Neural cell (in vitro differentiated cells): Measurements from ENCODE around the gene DNAH6. TPM values are rescaled to one million over a fixed set of nuclear protein-coding genes. Genes with fewer than 3 reads are reported as not detected.

Experiments used
- H2AFZ ChIP-seq: fragments of 200-600, 300-800 bp; sonication (generic), shearing (Covaris generic); 2 replicates; pipeline ENCODE4 v1.6.0; 2014; ENCODE audit warnings: low read depth, mild to moderate bottlenecking, antibody characterized with exemption, low read length, moderate library complexity
- H3F3A ChIP-seq: fragments of 200-600 bp; shearing (Covaris generic); 2 replicates; pipeline ENCODE4 v1.6.1; 2016; ENCODE audit warnings: mild to moderate bottlenecking, moderate library complexity, mixed read lengths, antibody characterized with exemption, low read length; ENCODE audit not compliant: insufficient read depth, poor library complexity, severe bottlenecking
- H3K27ac ChIP-seq: fragments of 200-600, 300-800 bp; sonication (generic), shearing (Covaris generic); 2 replicates; pipeline ENCODE4 v1.5.1; 2014; ENCODE audit warnings: mild to moderate bottlenecking, low read length, moderate library complexity
- H3K27me3 ChIP-seq: fragments of 300-800, 200-600 bp; sonication (generic), shearing (Covaris generic); 2 replicates; pipeline ENCODE4 v1.6.0; 2014; ENCODE audit warnings: mild to moderate bottlenecking, low read depth, low read length, moderate library complexity; ENCODE audit not compliant: insufficient read depth
- H3K36me3 ChIP-seq: fragments of 300-800, 200-600 bp; sonication (generic), shearing (Covaris generic); 2 replicates; pipeline ENCODE4 v1.5.1; 2014; ENCODE audit warnings: mild to moderate bottlenecking, antibody characterized with exemption, low read length, moderate library complexity; ENCODE audit not compliant: insufficient read depth
- H3K4me2 ChIP-seq: fragments of 300-800, 200-600 bp; sonication (generic), shearing (Covaris generic); 2 replicates; pipeline ENCODE4 v1.6.0; 2014; ENCODE audit warnings: mild to moderate bottlenecking, low read length
- H3K4me3 ChIP-seq: fragments of 300-800, 200-600 bp; sonication (generic), shearing (Covaris generic); 2 replicates; pipeline ENCODE4 v1.5.1; 2014; ENCODE audit warnings: mild to moderate bottlenecking, low read length, moderate library complexity
- H3K79me2 ChIP-seq: fragments of 200-600 bp; shearing (Covaris generic); replicated peaks from 2 replicates; pipeline ENCODE4 v1.6.0; 2014; ENCODE audit warnings: mild to moderate bottlenecking, low read length, moderate library complexity; ENCODE audit not compliant: insufficient read depth
- H3K9ac ChIP-seq: fragments of 300-800, 200-600 bp; sonication (generic), shearing (Covaris generic); 2 replicates; pipeline ENCODE4 v1.6.1; 2016; ENCODE audit warnings: mild to moderate bottlenecking, low read length, mixed read lengths
- H3K9me2 ChIP-seq: fragments of 200-600 bp; shearing (Covaris generic); 2 replicates; pipeline ENCODE4 v1.6.1; 2016; ENCODE audit warnings: mild to moderate bottlenecking, low read length, mixed read lengths; ENCODE audit not compliant: insufficient read depth
- H3K9me3 ChIP-seq: fragments of 200-600, 300-800 bp; sonication (generic), shearing (Covaris generic); 2 replicates; pipeline ENCODE4 v1.6.1; 2016; ENCODE audit warnings: mild to moderate bottlenecking, mixed run types, low read length, moderate library complexity, mixed read lengths
- H4K20me1 ChIP-seq: fragments of 200-600 bp; shearing (Covaris generic); 2 replicates; pipeline ENCODE4 v1.6.1; 2016; ENCODE audit warnings: mild to moderate bottlenecking, mixed run types; ENCODE audit not compliant: insufficient read depth
- CTCF ChIP-seq: fragments of 450-650 bp; IDR thresholded peaks from 2 replicates; pipeline ENCODE4 v1.5.1; 2014; ENCODE audit warnings: antibody characterized with exemption, mild to moderate bottlenecking, moderate library complexity; ENCODE audit not compliant: poor library complexity, severe bottlenecking
- EP300 ChIP-seq: fragments of 450-650 bp; conservative IDR thresholded peaks from 2 replicates; pipeline ENCODE4 v1.6.1; 2014; ENCODE audit warnings: antibody characterized with exemption, mild to moderate bottlenecking, moderate library complexity; ENCODE audit not compliant: poor library complexity, severe bottlenecking
- MXI1 ChIP-seq: fragments of 450-650 bp; conservative IDR thresholded peaks from 2 replicates; pipeline ENCODE4 v1.6.1; 2014; ENCODE audit warnings: antibody characterized with exemption, mild to moderate bottlenecking; ENCODE audit not compliant: poor library complexity, severe bottlenecking
- RAD21 ChIP-seq: fragments of 450-650 bp; conservative IDR thresholded peaks from 2 replicates; pipeline ENCODE4 v1.6.1; 2014; ENCODE audit warnings: antibody characterized with exemption, mild to moderate bottlenecking, moderate library complexity
- SMC3 ChIP-seq: fragments of 450-650 bp; conservative IDR thresholded peaks from 2 replicates; pipeline ENCODE4 v1.6.1; 2014; ENCODE audit warnings: antibody characterized with exemption, mild to moderate bottlenecking, moderate library complexity; ENCODE audit not compliant: poor library complexity
- TAF1 ChIP-seq: IDR thresholded peaks from 2 replicates; pipeline ENCODE4 v1.6.1; 2012; ENCODE audit warnings: low read depth
- polyA plus RNA-seq: library from polyadenylated mRNA; depleted of rRNA; stranded (reverse); fragments of >200 nt; gene quantifications from 2 replicates; pipeline ENCODE4 v1.2.3, GENCODE V29; 2014
- TF ChIP-seq, protein P1 (sequence below): IDR thresholded peaks from 2 replicates; pipeline ENCODE4 v1.6.1; 2012; ENCODE audit warnings: borderline replicate concordance

The DNAH6 gene
- polyA plus RNA-seq, 1 donor from 2014 or later, result 2.1 TPM

DNA sequence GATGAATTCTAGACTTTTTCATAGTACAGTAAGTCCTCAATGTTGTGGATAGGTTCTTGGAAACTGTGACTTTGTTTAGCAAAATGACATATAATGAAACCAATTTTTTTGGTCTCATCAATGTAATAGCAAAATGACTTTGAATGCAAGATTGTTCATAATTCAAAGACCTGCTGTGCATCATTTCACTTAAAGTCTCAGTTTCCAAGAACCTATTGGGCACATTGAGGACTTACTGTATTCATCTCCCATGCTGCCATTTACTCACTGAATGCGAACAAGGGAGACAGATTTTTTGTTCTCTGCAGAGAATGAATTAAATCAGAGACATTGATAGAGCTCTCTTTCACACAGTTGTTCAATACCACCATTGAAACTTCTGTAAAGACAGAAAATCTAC is 211.0 kb downstream of the DNAH6 start:
- no peak for TF ChIP-seq SMC3
- no peak for TF ChIP-seq RAD21
- no peak for TF ChIP-seq CTCF
- TF ChIP-seq, protein P1, sequence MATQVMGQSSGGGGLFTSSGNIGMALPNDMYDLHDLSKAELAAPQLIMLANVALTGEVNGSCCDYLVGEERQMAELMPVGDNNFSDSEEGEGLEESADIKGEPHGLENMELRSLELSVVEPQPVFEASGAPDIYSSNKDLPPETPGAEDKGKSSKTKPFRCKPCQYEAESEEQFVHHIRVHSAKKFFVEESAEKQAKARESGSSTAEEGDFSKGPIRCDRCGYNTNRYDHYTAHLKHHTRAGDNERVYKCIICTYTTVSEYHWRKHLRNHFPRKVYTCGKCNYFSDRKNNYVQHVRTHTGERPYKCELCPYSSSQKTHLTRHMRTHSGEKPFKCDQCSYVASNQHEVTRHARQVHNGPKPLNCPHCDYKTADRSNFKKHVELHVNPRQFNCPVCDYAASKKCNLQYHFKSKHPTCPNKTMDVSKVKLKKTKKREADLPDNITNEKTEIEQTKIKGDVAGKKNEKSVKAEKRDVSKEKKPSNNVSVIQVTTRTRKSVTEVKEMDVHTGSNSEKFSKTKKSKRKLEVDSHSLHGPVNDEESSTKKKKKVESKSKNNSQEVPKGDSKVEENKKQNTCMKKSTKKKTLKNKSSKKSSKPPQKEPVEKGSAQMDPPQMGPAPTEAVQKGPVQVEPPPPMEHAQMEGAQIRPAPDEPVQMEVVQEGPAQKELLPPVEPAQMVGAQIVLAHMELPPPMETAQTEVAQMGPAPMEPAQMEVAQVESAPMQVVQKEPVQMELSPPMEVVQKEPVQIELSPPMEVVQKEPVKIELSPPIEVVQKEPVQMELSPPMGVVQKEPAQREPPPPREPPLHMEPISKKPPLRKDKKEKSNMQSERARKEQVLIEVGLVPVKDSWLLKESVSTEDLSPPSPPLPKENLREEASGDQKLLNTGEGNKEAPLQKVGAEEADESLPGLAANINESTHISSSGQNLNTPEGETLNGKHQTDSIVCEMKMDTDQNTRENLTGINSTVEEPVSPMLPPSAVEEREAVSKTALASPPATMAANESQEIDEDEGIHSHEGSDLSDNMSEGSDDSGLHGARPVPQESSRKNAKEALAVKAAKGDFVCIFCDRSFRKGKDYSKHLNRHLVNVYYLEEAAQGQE, result no peak
- no peak for TF ChIP-seq TAF1
- TF ChIP-seq EP300, result no peak

DNA sequence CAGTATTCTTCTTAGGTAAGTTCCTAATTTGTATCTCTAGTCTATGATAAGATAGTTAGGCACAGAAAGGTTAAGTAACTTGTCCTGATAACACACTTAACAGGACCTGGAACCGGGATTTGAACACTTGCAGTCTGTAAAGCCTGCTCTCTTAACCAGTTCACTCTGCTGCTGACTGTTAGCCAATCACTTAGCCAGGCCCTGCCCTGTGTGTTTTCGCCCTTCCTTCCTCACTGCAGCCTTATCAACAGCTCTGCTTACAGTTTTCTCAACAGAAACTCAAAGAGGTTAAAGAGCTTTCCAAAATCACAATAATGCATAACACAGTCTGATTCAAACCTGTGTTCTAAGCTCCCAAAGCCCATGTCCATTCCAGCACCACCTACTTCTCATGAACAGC is 212.9 kb downstream of the DNAH6 start:
- Histone ChIP-seq H3K4me3 (no peak overlapping the region), H2AFZ (no peak overlapping the region), H3K27me3 (no peaks in the 10 kb centered on the region), H3K36me3 (no peaks in the 10 kb centered on the region), H3K9ac (no peak overlapping the region), H3K79me2 (no peaks in the 10 kb centered on the region), H3K9me3 (no peaks in the 10 kb centered on the region), H3K9me2 (no peaks in the 10 kb centered on the region), H4K20me1 (no peaks in the 10 kb centered on the region), H3F3A (no peaks in the 10 kb centered on the region), H3K27ac (no peak overlapping the region), H3K4me2 (no peak overlapping the region)
- TF ChIP-seq MXI1, result no peak
- TF ChIP-seq, protein P1, result no peak
- no peak for TF ChIP-seq SMC3

More for the DNA sequence above, 211.0 kb downstream of the DNAH6 start:
- Histone ChIP-seq H4K20me1 (no peaks in the 10 kb centered on the region), H3K9ac (no peak overlapping the region), H3K4me3 (no peak overlapping the region), H3K9me2 (no peaks in the 10 kb centered on the region), H3K79me2 (no peaks in the 10 kb centered on the region), H3K4me2 (no peak overlapping the region), H2AFZ (no peak overlapping the region), H3K36me3 (no peaks in the 10 kb centered on the region), H3F3A (no peaks in the 10 kb centered on the region), H3K27ac (no peak overlapping the region), H3K9me3 (no peaks in the 10 kb centered on the region), H3K27me3 (no peaks in the 10 kb centered on the region)
